Measurements from ENCODE around the gene MAP1B. TPM values are rescaled to one million over a fixed set of nuclear protein-coding genes. Genes with fewer than 3 reads are reported as not detected.
A peak's percentile ranks its signal among the peaks of the same experiment; 100 is the strongest.

MAP1B gene
- total RNA-seq, 1 experiment from 2014 or later = 43.8 TPM

- peaks cover 19% of the 10 kb centered on the region for H3K36me3 Mint-ChIP-seq (ENCODE audit: insufficient read depth, unreplicated experiment)
- intact Hi-C loops (cut with micrococcal nuclease) = no loop called here
- DNase-seq (ENCODE audit: unreplicated experiment) = peak; percentile 54
- ChIA-PET POLR2A (interaction anchor here (0.7 to 3.8 kb wide), 5 partner anchors 10 to 138 kb away, joined by 3 to 28 read pairs (median 3); no protein-coding TSS in a partner anchor), CTCF (interaction anchor here (0.6 to 1.5 kb wide), 3 partner anchors 12 to 464 kb away, joined by 3 to 4 read pairs (median 4); no protein-coding TSS in a partner anchor)
- no peaks in the 10 kb centered on the region for H3K9me3 Mint-ChIP-seq (ENCODE audit: unreplicated experiment)
- no TSS peak for BruUV-seq (replicated peaks)
- peak overlapping the region; percentile 50 for H3K27ac Mint-ChIP-seq (ENCODE audit: low read depth, unreplicated experiment)
- no peaks in the 10 kb centered on the region for H3K27me3 Mint-ChIP-seq (ENCODE audit: insufficient read depth, unreplicated experiment)
- TF ChIP-seq CTCF (IDR thresholded peaks at IDR 0.05; ENCODE audit: unreplicated experiment) = no peak
- H3K4me3 Mint-ChIP-seq (ENCODE audit: unreplicated experiment) = peak overlapping the region; percentile 30
- peaks cover 31% of the 10 kb centered on the region for H3K4me1 Mint-ChIP-seq (ENCODE audit: insufficient read depth, unreplicated experiment)
These were observed 139.7 kb downstream of the MAP1B start for GRCh38 chr5:72246954-72247442.

DNA sequence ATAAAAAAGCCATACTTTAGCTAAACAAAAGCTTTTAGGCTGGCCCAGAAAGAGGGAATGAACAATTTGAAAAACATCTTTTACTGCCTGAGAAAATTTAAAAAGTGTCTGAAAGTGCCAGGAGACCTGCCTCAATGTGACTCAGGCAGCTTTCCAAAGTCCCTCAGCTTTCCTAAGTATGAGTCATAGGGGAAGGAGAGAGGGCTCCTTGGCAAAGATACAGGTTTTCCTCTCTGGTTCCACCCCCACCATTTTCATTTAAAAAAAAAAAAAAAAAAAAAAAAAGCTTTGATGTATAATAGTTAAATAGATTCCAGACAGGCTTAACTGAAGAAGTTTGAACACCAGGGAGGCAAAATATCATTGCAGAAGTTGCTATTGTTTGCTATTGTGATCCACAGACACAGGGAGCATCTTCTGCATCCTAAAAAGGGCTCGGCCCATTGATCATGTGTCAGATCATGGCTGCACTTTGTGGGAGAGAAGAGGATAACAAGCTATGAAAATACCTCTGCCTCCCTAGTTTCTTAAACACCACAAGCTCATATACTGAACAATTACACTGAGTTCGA is 141.2 kb downstream of the MAP1B start:
- H3K9me3 Mint-ChIP-seq (ENCODE audit: unreplicated experiment) = no peaks in the 10 kb centered on the region
- DNase-seq (ENCODE audit: unreplicated experiment) = peak; percentile 93
- no peaks in the 10 kb centered on the region for H3K27me3 Mint-ChIP-seq (ENCODE audit: insufficient read depth, unreplicated experiment)
- intact Hi-C loops (cut with micrococcal nuclease) = no loop called here
- POLR2A ChIA-PET = interaction anchor here (0.7 to 3.8 kb wide), 5 partner anchors 11 to 317 kb away, joined by 3 to 28 read pairs (median 3); no protein-coding TSS in a partner anchor
- BruUV-seq (replicated peaks) = no TSS peak
- peak overlapping the region; percentile 50 for H3K27ac Mint-ChIP-seq (ENCODE audit: low read depth, unreplicated experiment)
- no peak overlapping the region for H3K4me3 Mint-ChIP-seq (ENCODE audit: unreplicated experiment)
- CTCF ChIA-PET = interaction anchor here (0.6 to 1.5 kb wide), 5 partner anchors 11 to 477 kb away, joined by 3 to 4 read pairs (median 3); no protein-coding TSS in a partner anchor
- H3K4me1 Mint-ChIP-seq (ENCODE audit: insufficient read depth, unreplicated experiment) = peaks cover 36% of the 10 kb centered on the region
- H3K36me3 Mint-ChIP-seq (ENCODE audit: insufficient read depth, unreplicated experiment) = peaks cover 10% of the 10 kb centered on the region
- no peak for TF ChIP-seq CTCF (IDR thresholded peaks at IDR 0.05; ENCODE audit: unreplicated experiment)

DNA sequence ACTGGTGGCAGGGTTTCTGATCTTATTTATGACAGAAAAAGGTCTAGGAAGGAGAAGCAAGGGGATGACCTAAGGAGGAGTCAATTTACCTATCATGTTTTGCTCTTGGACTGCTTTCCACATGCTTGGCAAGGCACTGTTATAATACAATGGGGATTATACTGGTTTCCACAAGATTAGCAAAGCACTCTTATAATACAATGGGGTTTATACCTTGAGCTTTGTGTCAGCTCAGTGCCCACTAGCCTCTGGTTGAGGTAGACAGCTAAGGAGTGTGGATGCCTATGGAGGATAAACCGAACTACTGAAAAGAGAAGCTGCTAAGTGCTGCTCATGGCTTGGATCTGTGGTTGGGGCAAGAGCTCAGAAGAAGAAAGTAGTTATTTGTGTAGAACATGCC is 144.1 kb downstream of the MAP1B start:
- Mint-ChIP-seq H3K27ac (ENCODE audit: low read depth, unreplicated experiment) (peak overlapping the region; percentile 52), H3K9me3 (ENCODE audit: unreplicated experiment) (no peaks in the 10 kb centered on the region), H3K27me3 (ENCODE audit: insufficient read depth, unreplicated experiment) (no peaks in the 10 kb centered on the region), H3K4me1 (ENCODE audit: insufficient read depth, unreplicated experiment) (peaks cover 27% of the 10 kb centered on the region), H3K36me3 (ENCODE audit: insufficient read depth, unreplicated experiment) (peaks cover 14% of the 10 kb centered on the region), H3K4me3 (ENCODE audit: unreplicated experiment) (no peak overlapping the region)
- intact Hi-C loops (cut with micrococcal nuclease) = no loop called here
- no peak for DNase-seq (ENCODE audit: unreplicated experiment)
- POLR2A ChIA-PET = interaction anchor here (1.1 kb wide), 1 partner anchor 17 kb away, joined by 4 read pairs; no protein-coding TSS in a partner anchor
- BruUV-seq (replicated peaks) = no TSS peak
- TF ChIP-seq CTCF (IDR thresholded peaks at IDR 0.05; ENCODE audit: unreplicated experiment) = no peak
- CTCF ChIA-PET = interaction anchor here (1.0 kb wide), 2 partner anchors 18 to 468 kb away, joined by 4 to 5 read pairs; no protein-coding TSS in a partner anchor

DNA sequence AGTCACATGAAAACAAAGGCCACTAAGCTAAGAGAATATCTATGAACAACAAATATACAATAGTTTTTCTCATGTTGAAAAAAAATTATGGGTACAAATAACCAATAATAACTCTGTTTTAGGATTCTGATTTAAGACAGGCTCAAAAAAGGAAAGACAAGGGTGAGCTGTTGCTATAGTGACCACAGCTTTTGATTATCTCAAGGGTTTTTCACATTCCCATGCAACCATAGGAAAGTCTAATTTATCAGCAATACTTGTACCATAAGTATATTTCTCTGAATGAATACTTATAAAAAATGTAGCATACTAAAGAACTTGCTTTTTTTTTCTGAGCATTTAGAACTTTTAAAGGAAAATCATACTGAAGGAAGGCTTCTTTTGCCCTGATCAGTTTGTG is 144.7 kb downstream of the MAP1B start:
- Mint-ChIP-seq H3K27ac (ENCODE audit: low read depth, unreplicated experiment) (peak overlapping the region; percentile 52), H3K9me3 (ENCODE audit: unreplicated experiment) (no peaks in the 10 kb centered on the region), H3K36me3 (ENCODE audit: insufficient read depth, unreplicated experiment) (peaks cover 14% of the 10 kb centered on the region), H3K4me3 (ENCODE audit: unreplicated experiment) (no peak overlapping the region), H3K4me1 (ENCODE audit: insufficient read depth, unreplicated experiment) (peaks cover 20% of the 10 kb centered on the region), H3K27me3 (ENCODE audit: insufficient read depth, unreplicated experiment) (no peaks in the 10 kb centered on the region)
- no TSS peak for BruUV-seq (replicated peaks)
- no peak for TF ChIP-seq CTCF (IDR thresholded peaks at IDR 0.05; ENCODE audit: unreplicated experiment)
- intact Hi-C loops (cut with micrococcal nuclease) = no loop called here
- POLR2A ChIA-PET = interaction anchor here (1.1 kb wide), 1 partner anchor 18 kb away, joined by 4 read pairs; no protein-coding TSS in a partner anchor
- CTCF ChIA-PET = interaction anchor here (1.0 kb wide), 2 partner anchors 17 to 468 kb away, joined by 4 to 5 read pairs; no protein-coding TSS in a partner anchor
- no peak for DNase-seq (ENCODE audit: unreplicated experiment)

All from MCF 10A (cell line).